HG03565 (cell line): Measurements from ENCODE around the gene ADK.
"Not testable (repeated sequence)": the region's sequence is repeated elsewhere in the genome, so short reads cannot be mapped to it uniquely, and the experiment has no call there.

Source experiments
- ATAC-seq: cut with Tn5 transposase; IDR thresholded peaks from one replicate; pipeline ENCODE4 v1.9.1; 2021; ENCODE audit warnings: mild to moderate bottlenecking, moderate library complexity; ENCODE audit not compliant: unreplicated experiment

Gene ADK

DNA sequence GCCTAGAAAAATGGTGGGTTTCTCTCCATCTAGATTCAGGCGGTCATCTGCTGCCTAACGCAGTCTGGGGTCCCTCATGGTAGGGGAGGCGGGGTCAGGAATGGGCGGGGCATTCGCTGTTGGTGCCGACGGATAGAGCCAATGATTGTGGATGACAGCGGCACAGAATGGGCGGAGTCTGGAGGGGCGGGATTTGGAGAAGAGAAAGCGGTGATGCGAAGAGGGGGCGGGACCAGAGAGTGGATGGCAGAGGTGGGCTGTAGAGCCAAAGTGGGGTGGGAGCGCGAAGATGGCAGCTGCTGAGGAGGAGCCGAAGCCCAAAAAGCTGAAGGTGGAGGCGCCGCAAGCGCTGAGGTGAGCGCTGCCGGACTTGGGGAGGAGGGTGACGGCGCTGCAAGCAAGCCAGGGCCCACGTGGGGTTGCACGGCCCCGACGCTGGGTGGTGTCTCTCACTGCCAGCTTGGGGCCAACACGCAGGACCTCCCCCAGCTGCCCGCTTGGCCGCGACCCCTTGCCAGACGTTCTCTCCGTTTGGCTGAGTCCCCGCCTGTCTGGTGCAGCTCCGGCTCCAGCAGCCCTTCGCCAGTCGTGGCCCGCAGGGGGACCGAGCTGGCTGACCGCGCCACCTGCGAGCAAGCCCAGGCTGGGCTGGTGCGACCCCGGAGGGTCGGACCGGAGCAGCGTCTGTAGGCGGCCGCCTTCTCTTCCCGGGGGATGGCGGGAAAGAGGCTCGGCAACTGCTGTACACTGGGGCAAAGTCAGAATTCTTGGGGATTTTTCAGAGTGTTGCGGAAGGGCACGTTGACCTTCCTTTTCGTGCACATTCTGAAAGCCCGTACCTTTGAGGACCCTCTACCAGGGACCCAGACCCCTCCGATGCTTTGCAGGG lies at the start of gene ADK:
ADK (plus strand) TSS at position 232 of the 889 bp plus-strand sequence; CDS start at position 290, 58 bp downstream.
- ATAC-seq = peak; percentile 65

DNA sequence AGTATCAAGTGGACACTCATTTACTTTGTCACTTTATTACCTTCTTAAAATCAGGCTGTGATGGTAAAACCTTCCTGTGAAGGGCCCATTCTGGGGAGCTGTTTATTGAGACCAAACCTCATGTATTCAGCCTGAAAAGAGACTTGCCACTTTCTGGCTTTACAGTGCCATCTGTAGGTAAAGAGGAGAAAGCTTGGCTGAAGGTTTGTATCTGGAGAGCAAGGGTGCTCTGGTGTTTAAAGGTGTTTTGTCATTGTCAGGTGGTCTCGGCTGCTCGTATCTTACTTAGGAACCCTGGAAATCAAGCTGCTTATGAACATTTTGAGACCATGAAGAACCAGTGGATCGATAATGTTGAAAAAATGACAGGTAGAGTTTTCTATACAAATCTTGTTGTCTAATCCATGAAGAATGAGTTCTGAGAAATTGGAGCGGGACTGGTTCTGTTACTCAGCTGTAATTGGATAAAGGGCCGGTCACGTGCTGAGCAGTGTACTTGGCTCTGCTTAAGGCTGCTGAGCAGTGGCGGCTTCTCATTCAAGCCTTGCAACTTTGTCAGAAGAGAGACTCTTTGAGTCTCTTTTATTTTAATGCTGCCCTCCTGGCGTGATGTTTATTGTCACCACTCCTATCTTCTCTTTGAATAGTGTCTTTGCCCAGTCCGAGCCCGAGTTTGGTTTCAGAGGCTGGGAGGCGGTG lies 47.3 kb upstream of the ADK start:
- no peak for ATAC-seq

DNA sequence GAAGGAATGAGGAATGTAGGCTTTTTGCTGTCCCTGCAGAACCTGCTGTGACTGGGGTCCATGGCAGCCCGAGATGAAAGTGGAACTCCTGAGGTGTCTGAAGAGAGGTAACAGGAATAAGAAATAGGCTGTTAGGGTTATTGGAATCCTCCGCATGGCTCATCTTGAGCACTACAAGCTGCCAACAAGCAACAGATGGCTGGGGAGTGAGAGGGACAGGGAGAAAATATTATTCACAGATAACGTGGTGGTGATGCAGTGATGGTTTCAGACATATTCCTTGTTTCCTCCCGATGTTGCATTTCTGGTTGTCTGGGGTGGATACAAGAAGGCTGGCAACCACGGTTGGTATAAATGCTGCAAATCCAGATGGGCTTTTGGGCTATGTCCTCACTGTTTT lies 46.5 kb upstream of the ADK start:
- no peak for ATAC-seq

DNA sequence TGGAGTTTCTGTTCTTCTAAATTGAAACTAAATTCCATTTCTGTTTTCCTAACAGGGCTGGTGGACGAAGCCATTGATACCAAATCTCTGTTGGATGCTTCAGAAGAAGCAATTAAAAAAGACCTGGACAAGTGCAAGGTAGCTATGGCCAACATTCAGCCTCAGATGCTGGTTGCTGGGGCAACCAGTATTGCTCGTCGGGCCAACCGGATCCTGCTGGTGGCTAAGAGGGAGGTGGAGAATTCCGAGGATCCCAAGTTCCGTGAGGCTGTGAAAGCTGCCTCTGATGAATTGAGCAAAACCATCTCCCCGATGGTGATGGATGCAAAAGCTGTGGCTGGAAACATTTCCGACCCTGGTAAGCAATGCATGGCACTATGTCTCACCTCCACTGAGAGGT lies 46.0 kb upstream of the ADK start:
- ATAC-seq = no peak

DNA sequence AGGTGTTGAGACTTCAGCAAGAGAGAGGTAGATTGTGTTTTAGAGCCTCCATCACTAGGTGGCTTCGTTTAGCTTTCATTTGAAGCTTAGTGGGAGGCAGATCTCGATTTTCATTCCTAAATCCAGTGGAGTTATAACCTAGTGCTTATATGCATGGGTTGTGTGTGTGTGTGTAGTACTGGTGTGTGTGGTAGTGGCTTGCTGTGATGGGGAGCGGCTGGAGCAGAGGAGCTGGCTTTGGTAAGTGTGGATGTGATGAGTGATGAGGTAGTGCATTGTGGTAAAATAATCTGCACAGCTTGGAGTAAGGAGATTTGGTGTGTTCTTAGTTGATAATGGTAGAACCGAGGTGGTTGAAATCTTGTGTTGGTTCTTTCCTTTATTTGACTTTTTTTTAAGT lies 43.6 kb upstream of the ADK start:
- no peak for ATAC-seq

DNA sequence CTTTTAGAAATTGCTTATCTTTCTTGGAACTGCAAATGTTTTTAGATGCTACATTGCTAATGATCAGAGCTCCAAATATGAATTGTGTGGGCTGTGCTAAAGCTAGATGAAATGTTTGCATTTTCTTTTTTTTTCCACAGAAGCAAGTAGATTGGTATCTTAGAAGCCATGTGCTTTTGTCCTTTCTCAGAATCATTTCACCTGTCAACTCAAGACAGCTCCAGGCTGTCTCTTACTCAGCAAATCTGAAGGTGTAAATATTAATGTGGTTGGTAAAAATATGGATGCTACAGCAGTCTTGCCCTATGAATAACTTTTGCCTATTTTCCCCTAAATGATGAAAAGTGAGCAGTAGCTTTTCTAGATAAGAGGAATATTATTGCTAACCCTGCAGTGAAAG lies 41.6 kb upstream of the ADK start:
- no peak for ATAC-seq

DNA sequence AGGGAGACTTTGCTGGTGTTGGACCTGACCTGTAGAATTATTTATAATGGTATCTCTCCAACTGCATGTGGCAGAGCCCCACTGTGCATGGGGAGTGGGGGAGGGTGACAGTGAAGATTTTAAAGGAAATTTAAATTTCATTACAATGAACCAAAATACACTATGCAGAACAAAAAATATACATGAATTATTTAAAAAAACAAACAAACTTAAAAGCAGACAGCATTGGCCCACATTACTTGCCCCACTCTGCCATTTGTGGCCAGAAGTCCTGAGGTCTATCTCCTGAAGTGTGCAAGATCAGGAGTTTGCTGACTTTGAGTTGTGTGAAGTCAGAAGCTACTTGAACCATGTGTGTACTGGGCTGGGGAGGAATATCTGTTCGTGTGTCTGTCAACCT lies 40.9 kb upstream of the ADK start:
- no peak for ATAC-seq

DNA sequence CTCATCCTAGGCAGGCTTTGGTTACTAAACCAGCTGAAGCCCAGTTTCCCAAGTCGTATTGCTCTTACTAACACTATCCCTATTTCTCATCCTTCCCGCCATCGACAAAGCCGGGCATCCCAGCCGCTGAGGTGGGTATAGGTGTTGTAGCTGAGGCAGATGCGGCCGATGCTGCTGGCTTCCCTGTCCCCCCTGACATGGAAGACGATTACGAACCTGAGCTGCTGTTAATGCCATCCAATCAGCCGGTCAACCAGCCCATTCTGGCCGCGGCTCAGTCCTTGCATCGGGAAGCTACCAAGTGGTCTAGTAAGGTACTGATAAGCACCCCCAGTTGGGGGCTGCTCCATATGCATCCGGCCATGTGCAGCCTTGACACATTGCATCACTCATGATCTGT lies 39.2 kb upstream of the ADK start:
- no peak for ATAC-seq

DNA sequence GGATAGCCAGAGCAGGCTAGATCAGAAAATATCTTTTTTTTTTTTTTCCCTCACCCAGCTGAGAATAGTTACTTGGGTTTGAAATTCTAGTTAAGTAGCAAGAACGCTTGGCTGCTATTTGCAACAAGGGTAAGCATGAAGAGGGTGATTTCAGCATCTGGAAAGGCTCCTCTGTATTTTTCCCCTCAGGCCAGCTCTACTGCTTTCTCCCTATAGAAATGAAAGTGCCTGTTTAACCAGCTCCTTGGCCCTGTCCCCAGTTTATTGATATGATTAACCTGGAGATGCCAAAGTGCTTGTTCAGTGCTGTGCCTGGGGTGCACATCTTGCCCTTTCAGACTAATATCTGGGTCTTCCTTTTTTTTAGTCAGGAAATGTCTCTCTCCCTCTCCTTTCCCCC lies 37.5 kb upstream of the ADK start:
- no peak for ATAC-seq

DNA sequence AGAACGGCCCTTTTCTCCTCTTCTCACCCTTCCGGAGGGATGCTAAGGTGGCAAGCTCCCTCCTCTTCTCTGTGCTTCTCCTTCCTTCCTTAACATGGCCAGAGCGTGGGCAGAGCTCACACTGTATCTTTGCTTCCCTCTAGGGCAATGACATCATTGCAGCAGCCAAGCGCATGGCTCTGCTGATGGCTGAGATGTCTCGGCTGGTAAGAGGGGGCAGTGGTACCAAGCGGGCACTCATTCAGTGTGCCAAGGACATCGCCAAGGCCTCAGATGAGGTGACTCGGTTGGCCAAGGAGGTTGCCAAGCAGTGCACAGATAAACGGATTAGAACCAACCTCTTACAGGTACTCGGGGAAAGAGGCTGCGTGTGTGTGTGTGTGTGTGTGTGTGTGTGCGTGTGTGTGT lies 37.0 kb upstream of the ADK start:
- ATAC-seq = no peak

DNA sequence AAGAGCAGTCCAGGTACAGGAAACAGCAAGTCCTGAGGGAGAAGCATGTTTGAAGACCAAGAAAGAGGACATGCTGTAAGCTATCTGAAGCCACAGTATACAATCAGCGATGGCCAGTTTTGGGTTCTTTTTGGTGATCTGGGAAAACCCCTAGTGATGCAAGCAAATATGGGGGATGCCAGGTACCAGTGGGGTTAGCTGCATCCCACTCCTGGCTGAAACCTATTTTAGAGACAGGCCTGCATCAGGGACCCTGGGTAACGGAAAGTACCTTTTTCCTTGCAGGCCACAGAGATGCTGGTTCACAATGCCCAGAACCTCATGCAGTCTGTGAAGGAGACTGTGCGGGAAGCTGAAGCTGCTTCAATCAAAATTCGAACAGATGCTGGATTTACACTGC lies 33.3 kb upstream of the ADK start:
- no peak for ATAC-seq

DNA sequence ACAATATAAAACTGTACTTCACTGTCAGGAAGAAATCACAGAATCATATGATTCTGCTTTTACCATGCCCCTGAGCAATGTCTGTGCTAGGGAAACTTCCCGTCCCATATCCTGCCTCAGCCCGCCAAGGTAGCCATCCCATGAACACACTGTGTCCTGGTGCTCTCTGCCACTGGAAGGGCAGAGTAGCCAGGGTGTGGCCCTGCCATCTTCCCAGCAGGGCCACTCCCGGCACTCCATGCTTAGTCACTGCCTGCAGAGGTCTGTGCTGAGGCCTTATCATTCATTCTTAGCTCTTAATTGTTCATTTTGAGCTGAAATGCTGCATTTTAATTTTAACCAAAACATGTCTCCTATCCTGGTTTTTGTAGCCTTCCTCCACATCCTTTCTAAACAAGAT lies 32.2 kb upstream of the ADK start:
- ATAC-seq = no peak

DNA sequence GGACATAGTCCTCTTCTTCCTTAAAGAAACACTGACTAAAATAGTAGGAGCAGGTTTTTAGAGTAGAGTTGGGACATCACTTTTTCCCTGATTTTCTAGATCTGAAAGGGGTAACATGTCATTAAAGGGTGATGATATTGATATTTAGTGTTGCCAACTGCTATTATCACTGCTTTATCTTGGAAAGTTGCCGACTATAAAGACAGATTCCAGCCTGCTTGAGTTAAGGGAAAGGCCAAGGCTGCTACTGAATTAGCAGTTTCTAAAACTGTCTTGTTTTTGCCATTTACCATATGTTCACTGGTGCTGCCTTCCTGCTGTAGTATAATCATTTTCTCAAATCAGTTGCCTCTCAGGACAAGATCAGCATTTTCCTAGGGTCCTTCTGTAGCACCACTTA lies 30.1 kb upstream of the ADK start:
- ATAC-seq = no peak

DNA sequence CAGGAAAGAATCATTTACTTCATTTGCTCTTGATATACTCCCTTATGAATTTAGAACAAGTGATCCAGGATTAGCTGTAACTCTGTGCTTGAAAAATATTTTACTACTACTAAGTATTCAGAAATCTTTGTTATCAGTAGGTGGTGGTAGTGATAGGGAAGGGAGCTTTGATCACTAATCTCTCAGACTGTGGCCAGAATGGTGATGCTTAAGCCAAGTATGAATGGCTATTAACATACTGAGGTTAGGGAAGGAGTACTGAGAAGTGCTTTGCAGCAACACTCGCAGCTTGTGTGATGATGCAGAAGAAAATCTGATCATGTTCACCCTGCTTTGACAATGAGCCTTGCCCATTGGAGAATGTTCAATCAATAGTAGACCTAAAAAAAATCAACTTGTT lies 29.7 kb upstream of the ADK start:
- ATAC-seq = no peak

DNA sequence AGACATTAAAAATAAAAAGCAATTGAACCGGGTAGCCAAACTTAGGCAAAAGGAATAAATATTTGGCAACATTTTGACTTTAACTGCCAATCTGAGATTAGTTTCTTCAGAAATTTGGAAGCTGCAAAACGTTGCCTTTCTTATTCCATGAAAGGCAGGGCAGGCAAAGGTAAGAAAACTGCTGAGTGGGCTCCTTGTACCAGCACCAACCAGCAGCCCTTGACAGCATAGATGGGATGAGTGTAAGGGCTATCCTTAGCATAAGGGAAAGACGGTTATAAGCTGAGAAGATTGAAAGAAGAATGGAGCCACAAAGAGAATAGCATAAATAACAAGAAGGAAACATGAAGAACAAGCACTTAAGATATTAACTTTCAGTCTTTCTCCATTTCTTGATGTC lies 29.0 kb upstream of the ADK start:
- ATAC-seq = no peak

DNA sequence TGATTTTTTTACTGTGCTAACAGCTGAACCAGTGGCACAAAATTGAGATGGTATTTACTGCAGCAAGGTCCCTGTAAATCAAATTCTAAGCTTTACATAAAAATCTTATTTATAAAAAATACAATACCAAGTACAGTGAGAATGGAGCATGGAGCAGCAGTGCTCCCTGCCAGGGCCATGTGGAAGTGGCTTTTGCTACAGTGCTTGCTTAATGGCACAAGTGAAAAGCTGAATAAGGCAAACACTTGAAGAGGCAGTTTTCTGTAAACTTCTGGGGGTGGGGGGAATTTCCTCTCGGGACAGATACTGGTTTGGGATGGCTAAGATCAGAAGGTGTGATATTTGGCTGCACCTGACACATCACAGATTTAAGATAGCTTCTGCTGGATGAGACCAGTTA lies 27.9 kb upstream of the ADK start:
- ATAC-seq = no peak

DNA sequence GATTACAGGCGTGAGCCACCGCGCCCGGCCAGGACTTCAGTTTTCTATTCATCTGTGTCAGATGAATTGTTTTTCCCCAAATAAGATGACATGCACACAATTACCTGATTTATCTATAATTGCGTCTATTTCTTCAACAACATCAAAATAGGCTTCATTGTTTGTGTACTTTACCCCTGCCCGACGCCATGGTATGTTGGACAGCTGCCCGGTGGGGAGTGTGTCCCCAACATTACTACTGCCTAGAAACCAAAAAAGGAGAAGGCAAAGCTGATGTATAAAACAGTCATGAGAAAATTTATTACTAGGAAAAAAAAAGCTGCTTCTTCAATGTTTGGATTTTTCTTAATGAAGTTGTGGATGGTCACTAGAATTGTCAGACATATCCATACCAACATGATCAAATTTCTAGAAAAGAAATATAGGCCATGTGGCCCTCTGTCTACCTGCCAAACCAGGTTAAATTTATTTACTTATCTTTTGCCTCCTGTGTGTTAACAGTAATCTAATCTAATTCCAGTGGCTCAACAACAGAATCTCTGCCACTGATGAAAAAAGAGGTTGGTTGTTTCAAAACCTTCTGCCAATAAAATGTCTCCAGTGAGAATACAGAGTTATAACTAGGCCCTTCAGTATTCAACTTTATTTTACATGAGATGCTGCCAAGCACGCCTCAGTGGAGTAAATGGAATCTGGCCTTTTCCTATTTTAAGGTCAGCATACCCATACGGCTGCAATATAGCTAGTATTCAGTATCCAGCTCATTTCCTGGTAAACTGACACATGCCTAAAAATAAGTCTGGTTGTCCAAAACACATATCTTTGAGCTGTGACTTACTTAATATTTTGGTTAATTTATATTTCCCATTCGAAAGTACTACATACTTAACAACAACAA lies 16.8 kb upstream of the ADK start:
- ATAC-seq = no peak

DNA sequence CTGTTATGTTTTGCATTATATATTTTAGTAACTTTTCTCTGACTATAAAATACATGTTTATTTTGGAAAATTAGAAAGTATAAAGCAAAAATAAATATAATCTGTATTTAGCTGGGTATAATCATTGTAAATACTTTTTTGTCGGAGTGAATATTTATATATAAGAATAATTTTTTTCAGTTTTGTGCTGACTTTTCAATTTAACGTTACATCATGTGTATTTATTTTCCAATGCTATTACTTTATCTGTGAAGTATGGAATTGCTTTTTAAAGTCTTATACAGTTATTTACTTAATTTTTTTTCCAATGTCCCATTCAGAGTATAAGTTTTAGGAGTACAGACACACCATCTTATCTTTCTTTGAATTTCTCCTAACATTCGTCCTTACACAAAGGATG lies 15.6 kb upstream of the ADK start:
- ATAC-seq = no peak

DNA sequence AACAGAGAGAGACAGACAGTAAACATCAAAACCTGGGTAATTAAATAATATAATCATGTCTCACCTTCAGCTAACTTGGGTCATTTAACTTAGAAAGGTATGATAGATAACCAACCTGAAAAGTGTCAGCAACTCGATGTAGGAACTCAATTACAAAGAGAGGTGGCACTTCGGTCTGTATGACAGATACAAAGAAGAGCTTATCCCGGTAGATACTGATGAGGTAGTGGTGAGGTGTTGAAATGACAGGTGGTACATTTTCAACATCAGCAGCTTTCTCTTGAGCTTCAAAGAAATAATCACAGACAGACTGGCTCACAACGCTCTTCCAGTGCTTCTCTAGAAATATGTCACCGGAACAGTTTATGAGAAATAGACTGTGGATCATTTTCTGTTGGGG lies 13.0 kb upstream of the ADK start:
- no peak for ATAC-seq

DNA sequence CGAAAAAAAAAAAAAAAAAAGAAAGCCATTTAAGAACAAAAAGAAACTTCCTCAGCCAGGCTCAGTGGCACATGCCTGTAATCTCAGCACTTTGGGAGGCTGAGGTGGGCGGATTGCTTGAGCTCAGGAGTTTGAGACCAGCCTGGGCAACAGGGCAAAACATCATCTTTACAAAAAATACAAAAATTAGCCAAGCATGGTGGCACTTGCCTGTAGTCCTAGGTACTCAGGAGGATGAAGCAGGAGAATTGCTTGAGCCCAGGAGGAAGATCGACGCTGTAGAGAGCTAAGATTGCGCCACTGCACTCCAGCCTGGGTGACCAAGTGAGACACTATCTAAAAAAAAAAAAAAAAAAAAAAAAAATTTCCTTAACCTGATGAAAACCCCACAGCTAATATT lies 12.4 kb upstream of the ADK start:
- not testable (repeated sequence) for ATAC-seq

DNA sequence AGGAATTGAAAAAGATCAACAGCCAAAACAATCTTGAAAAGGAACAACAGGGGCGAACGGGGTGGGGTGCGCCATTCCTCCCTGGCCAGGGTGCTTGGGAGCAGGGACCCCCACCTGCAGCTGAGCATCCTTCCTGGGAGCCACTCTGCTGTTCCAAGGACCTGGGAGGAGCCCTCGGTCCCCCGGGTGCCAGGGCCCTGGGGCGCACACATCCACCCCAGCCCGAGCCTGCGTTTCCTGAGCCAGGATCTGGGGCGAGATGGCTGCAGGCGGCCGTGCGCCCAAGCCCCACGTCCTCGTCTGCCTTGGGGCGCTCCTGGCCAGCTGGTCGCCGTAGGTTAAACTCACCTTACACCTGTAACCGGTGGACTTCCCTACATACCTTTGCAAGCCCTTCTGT lies 11.0 kb upstream of the ADK start:
- ATAC-seq = no peak
